Nasal cavity respiratory epithelium epithelial cell of viscerocranial mucosa (primary cell): ENCODE data around the gene SHBG. TPM values are rescaled to one million over a fixed set of nuclear protein-coding genes. Genes with fewer than 3 reads are reported as not detected.

Experiments used
- total RNA-seq: library from RNA; depleted of rRNA; stranded (reverse); fragments of >200 nt; gene quantifications from 2 replicates; pipeline ENCODE4 v1.2.3, GENCODE V29; 2014

Gene SHBG, protein sequence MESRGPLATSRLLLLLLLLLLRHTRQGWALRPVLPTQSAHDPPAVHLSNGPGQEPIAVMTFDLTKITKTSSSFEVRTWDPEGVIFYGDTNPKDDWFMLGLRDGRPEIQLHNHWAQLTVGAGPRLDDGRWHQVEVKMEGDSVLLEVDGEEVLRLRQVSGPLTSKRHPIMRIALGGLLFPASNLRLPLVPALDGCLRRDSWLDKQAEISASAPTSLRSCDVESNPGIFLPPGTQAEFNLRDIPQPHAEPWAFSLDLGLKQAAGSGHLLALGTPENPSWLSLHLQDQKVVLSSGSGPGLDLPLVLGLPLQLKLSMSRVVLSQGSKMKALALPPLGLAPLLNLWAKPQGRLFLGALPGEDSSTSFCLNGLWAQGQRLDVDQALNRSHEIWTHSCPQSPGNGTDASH
- under 0.01 and 0.21 TPM in 2 replicates for total RNA-seq

DNA sequence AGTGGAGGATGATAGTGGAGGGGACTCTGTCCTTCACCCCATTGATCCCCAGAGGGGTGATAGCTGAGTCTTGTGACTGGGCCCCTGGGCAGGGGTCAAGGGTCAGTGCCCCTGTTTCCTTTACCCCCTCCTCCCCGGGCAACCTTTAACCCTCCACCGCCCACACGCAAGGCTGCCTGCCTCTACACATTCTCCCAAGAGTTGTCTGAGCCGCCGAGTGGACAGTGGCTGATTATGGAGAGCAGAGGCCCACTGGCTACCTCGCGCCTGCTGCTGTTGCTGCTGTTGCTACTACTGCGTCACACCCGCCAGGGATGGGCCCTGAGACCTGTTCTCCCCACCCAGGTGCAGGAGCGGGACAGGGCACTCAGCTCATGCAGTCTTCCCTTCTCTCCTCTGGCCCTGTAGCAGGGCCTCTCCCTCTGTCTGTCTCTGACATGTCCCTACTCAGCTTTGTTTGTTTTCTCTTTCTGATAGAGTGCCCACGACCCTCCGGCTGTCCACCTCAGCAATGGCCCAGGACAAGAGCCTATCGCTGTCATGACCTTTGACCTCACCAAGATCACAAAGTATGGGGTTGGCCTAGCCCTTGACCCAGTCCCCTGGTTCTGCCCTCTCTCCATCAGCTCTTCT is at the start of gene SHBG:
Gene SHBG (plus strand): TSS at position 197 of the 633 bp plus-strand sequence. CDS start 38 bp downstream, at position 235.

DNA sequence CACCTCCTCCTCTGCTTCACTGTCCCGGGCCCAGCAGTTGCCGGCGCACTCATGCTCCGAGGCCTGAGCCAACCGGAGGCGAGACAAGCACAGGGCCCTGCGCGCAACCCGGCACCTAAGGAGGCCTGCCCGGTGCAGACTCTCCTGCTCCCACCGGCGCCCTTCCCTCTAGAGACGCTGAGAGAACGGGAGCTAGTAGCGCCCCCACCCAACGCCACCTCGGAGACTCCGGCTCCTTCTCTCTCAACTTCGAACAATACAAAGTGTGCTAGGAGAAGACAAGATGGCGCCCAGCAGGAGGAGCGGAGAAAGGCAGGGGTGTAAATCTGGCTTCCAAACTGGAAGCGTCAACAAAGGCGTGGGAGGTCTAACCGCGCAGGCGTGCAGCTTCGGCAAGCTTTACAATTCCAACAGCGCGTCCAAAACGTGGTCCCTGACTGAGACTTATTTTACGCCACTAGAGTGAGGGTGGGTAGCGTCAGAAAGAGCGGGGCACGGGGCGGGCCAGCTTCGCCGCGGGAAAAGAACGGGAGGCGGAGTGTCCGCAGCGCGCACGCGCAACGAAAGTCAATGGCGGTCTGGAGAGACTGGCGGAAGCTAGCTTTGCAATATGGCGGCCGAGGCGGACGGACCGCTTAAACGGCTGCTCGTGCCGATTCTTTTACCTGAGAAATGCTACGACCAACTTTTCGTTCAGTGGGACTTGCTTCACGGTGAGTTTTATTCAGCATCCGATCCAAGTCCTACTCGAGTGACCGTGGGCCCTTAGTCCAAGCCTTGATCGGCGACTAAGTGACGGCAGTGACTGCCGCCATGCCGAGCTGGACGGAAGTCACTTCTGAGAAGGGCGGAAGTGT is 46.5 kb upstream of the SHBG start, which contains the start of gene MPDU1:
Gene MPDU1 (plus strand): TSS at position 600 of the 857 bp plus-strand sequence. CDS start 11 bp downstream, at position 611.

DNA sequence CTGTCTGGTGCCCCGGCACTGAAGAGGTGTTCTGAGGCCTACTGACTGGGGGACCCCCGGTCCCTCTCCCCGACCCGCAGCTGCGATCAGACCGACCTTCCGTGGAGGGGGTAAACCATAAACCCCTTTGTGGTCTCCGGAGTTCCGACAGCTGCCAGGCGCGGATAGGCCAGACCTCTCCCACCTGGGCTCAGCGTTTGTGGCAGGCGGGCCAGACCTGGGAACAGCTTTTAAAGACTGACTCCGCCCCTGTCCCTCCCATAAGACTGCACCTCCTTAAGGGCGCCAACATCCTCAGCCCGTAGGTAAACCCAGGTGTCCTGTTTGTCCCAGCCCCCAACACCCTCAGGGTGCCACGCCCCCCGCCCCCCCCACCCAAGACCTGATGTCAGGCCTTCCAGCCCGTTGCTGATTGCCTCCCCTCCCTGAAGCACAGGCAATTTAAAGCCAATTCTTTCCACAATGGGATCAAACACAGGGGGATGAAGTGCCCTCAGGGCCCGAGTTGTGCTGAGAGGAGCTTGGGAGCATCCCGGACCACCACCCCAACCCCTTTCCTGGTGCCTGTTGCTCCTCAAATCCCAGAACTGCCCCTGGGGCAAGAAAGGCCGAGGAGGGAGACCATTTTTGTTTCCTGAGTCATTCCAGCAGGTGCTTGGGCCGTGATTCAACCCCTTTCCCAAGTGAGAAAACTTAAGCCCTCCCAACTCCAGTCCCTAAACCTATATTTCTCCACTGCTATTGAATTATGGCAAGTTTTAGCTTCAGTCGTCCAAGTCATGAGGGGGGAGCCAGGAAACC is 39.8 kb upstream of the SHBG start, which contains the start of gene SOX15:
Gene SOX15 (minus strand): TSS at position 204 of the 801 bp plus-strand sequence. CDS start 418 bp downstream, outside the sequence.

GRCh38 chr17:7614425-7615264 is 15.3 kb upstream of the SHBG start, which contains the start of gene FXR2:
Gene FXR2, minus strand, starts transcription at chr17:7614897. Its CDS starts 365 bp downstream, at chr17:7614532.

DNA sequence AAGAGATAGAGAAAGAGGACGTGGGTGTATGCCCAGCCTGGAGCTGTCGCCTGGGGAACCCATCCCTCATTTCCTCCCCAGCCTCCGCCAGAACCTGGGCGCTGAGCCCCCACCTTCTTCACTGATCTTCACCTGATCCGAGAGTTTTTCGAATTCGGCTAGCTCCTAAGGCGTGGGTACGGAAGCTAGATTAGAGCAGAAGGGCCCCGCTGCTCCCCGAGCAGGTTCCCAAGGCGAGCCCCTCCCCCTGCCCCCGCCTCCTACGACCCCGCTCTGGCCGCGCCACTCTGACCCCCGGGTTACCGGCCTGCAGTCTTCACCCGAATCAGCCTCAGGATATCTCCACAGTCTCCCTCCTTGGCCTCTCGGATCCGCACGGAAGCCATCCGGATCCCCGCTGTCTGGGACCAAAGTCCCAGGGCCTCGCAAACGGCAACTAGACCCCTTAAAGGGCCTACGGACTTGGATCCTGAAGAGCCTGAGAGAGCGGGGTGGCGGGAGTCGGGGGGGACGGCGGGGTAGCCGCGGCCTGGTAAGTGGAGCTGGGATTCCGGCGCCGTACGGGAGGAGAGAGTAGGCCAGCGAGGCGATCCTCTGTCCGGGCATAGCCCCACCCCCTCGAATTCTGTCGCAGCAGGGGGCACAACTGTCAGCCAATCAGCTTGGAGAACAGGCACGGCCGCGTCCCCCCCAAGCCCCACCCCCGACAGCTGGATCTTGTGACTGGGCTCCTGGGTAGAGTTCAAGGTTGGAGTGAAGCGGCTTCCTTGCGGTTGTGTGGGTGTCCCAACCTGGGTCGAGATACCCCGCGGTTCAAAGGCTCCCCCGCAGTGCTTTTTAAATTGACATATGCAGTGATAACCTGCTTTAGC is 2.4 kb upstream of the SHBG start, which contains the start of gene SAT2:
Gene SAT2 (minus strand): TSS at position 572 of the 872 bp plus-strand sequence. CDS start 186 bp downstream, at position 386.

DNA sequence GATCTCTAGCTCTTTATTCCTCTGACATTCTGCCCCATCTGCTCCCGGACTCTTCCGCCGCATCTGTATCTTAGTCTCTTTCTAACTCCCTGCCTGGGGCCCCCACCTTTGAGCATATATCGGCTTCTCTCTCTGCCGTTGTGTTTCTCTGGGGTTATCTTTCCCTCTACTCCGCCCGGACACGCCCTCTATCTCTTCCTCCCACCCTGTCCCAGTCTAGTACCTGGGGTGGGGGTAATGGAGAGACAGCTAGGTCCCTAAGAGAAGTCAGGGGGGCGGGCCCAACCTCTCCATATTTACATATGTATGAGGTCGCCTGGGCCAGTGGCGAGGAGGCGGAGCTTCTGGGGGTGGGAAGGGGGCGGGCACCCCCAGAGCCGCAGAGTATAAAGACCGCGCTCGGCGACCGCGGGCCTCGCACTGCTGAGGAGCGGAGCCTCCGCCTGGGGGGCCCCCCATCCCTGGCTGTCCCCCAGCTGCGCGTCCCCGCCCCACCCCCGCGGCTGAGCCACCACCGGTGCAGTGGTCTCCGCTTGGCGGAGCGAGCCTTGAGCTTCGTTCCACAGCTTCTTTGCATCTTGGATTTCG is 20.7 kb downstream of the SHBG start, which contains the start of gene ATP1B2:
Gene ATP1B2 (plus strand): TSS at position 418 of the 588 bp plus-strand sequence. CDS start 593 bp downstream, outside the sequence.

Other genes with a start within 250 kb of the SHBG start
- gene TNK1, start 249.0 kb upstream of the SHBG start, total RNA-seq, result 5.8 and 10.6 TPM in 2 replicates
- 12.6 and 28.2 TPM in 2 replicates for gene PLSCR3, start 235.6 kb upstream of the SHBG start, total RNA-seq
- 26.6 and 88.9 TPM in 2 replicates for gene TMEM256, start 226.0 kb upstream of the SHBG start, total RNA-seq
- gene NLGN2, start 222.3 kb upstream of the SHBG start, total RNA-seq, result 1.4 and 6.1 TPM in 2 replicates
- not detected in 2 replicates for gene SPEM1, start 209.8 kb upstream of the SHBG start, total RNA-seq
- not detected in 2 replicates for gene SPEM2, start 204.5 kb upstream of the SHBG start, total RNA-seq
- not detected in 2 replicates for gene SPEM3, start 201.3 kb upstream of the SHBG start, total RNA-seq
- 10.3 and 10.7 TPM in 2 replicates for gene TMEM102, start 194.7 kb upstream of the SHBG start, total RNA-seq
- gene FGF11, start 190.6 kb upstream of the SHBG start, total RNA-seq, result 19.1 and 44.3 TPM in 2 replicates
- 7.6 and 14.7 TPM in 2 replicates for gene CHRNB1, start 185.1 kb upstream of the SHBG start, total RNA-seq
- gene ZBTB4, start 150.5 kb upstream of the SHBG start, total RNA-seq, result 17.4 and 37.4 TPM in 2 replicates
- not detected in 2 replicates for gene SLC35G6, start 148.7 kb upstream of the SHBG start, total RNA-seq
- gene POLR2A, start 145.8 kb upstream of the SHBG start, total RNA-seq, result 75.9 and 140 TPM in 2 replicates
- gene TNFSF12, start 81.1 kb upstream of the SHBG start, total RNA-seq, result 0.34 and 2.5 TPM in 2 replicates
- gene TNFSF13, start 71.4 kb upstream of the SHBG start, total RNA-seq, result 2.6 and 3.8 TPM in 2 replicates
- gene SENP3, start 68.2 kb upstream of the SHBG start, total RNA-seq, result 76.8 and 126 TPM in 2 replicates
- gene CD68, start 50.5 kb upstream of the SHBG start, total RNA-seq, result 8.3 and 13.7 TPM in 2 replicates
- gene MPDU1, start 46.3 kb upstream of the SHBG start, total RNA-seq, result 31.0 and 32.5 TPM in 2 replicates
- gene SOX15, start 40.0 kb upstream of the SHBG start, total RNA-seq, result 38.7 and 54.0 TPM in 2 replicates
- gene FXR2, start 15.2 kb upstream of the SHBG start, total RNA-seq, result 39.1 and 51.3 TPM in 2 replicates
- 22.5 and 23.2 TPM in 2 replicates for gene SAT2, start 2.3 kb upstream of the SHBG start, total RNA-seq
- not detected in 2 replicates for gene ATP1B2, start 20.8 kb downstream of the SHBG start, total RNA-seq
- gene TP53, start 57.4 kb downstream of the SHBG start, total RNA-seq, result 26.7 and 40.1 TPM in 2 replicates
- gene WRAP53, start 58.3 kb downstream of the SHBG start, total RNA-seq, result 2.7 and 3.3 TPM in 2 replicates
- under 0.01 and 0.14 TPM in 2 replicates for gene EFNB3, start 75.1 kb downstream of the SHBG start, total RNA-seq
- gene DNAH2, start 87.6 kb downstream of the SHBG start, total RNA-seq, result under 0.01 and 0.21 TPM in 2 replicates
- 5.5 and 35.3 TPM in 2 replicates for gene KDM6B, start 204.1 kb downstream of the SHBG start, total RNA-seq
- under 0.01 and 0.85 TPM in 2 replicates for gene TMEM88, start 224.9 kb downstream of the SHBG start, total RNA-seq
- gene NAA38, start 227.4 kb downstream of the SHBG start, total RNA-seq, result 18.2 and 27.3 TPM in 2 replicates
- gene CYB5D1, start 227.9 kb downstream of the SHBG start, total RNA-seq, result 15.7 and 16.4 TPM in 2 replicates